HFFc6 (cell line): ENCODE data around the gene GPR151. TPM values are rescaled to one million over a fixed set of nuclear protein-coding genes. Genes with fewer than 3 reads are reported as not detected.
A peak's percentile ranks its signal among the peaks of the same experiment; 100 is the strongest.

ENCODE experiments used
- DNase-seq: peaks from one replicate; pipeline ENCODE4 v3.0.0-alpha.2; 2018
- H3K27ac Mint-ChIP-seq: 2 replicates; pipeline ENCODE4 v1.8.0; 2020; ENCODE audit warnings: mild to moderate bottlenecking, mixed read lengths
- H3K27me3 Mint-ChIP-seq: 2 replicates; pipeline ENCODE4 v1.8.0; 2021; ENCODE audit warnings: mild to moderate bottlenecking, moderate library complexity, mixed read lengths; ENCODE audit not compliant: insufficient read depth
- H3K36me3 Mint-ChIP-seq: 2 replicates; pipeline ENCODE4 v1.8.0; 2021; ENCODE audit warnings: low read depth, mixed read lengths
- H3K4me1 Mint-ChIP-seq: 2 replicates; pipeline ENCODE4 v1.8.0; 2020; ENCODE audit warnings: low read depth, mixed read lengths
- H3K4me3 Mint-ChIP-seq: 2 replicates; pipeline ENCODE4 v1.8.0; 2020; ENCODE audit warnings: mild to moderate bottlenecking, moderate library complexity, mixed read lengths
- H3K9me3 Mint-ChIP-seq: 2 replicates; pipeline ENCODE4 v1.8.0; 2020; ENCODE audit warnings: mild to moderate bottlenecking, mixed read lengths
- total RNA-seq, 6 experiments: library from RNA; stranded (reverse); fragmentation: NEBNext Ultra II Directional; extraction: Animal tissue kit (Norgen Biotek cat#: 25700); gene quantifications; 2 replicates in 1 of 6; 3 replicates in 5 of 6; pipeline ENCODE4 v1.2.3, GENCODE V29; 2021
- TF ChIP-seq, protein P1 (sequence below): fragments of 200-600 bp; sonication (generic); IDR thresholded peaks from 2 replicates; pipeline ENCODE4 v1.5.0; 2021; ENCODE audit warnings: antibody characterized with exemption, mild to moderate bottlenecking

GPR151 gene
- total RNA-seq, 6 experiments from 2014 or later: not detected

DNA sequence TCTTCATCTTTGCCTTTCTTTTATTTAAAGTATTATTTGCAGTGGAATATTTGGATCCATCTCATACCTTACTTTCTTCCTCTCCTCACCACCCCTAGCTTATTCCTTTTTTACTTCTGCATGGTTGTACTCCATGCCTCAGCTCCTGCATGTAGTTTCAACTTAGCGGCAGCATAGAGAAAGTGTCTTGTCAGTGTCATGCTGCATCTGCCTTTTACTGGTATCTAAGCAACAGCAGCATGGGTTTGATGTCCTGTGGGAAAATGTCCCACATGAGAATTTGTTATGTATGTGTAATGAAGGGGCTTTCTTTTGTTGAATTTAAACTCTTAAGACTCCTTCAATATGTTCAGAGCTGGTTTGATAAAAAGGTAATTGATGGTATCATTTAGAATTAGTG, 48.2 kb downstream of the GPR151 start:
- DNase-seq: no peak
- Mint-ChIP-seq H3K27ac (no peak overlapping the region), H3K9me3 (no peaks in the 10 kb centered on the region), H3K36me3 (peaks cover 33% of the 10 kb centered on the region), H3K4me3 (no peak overlapping the region), H3K27me3 (no peaks in the 10 kb centered on the region; the same call in 1 of the 2 replicates), H3K4me1 (peaks cover 26% of the 10 kb centered on the region)
- TF ChIP-seq, protein P1, sequence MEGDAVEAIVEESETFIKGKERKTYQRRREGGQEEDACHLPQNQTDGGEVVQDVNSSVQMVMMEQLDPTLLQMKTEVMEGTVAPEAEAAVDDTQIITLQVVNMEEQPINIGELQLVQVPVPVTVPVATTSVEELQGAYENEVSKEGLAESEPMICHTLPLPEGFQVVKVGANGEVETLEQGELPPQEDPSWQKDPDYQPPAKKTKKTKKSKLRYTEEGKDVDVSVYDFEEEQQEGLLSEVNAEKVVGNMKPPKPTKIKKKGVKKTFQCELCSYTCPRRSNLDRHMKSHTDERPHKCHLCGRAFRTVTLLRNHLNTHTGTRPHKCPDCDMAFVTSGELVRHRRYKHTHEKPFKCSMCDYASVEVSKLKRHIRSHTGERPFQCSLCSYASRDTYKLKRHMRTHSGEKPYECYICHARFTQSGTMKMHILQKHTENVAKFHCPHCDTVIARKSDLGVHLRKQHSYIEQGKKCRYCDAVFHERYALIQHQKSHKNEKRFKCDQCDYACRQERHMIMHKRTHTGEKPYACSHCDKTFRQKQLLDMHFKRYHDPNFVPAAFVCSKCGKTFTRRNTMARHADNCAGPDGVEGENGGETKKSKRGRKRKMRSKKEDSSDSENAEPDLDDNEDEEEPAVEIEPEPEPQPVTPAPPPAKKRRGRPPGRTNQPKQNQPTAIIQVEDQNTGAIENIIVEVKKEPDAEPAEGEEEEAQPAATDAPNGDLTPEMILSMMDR: no peak

DNA sequence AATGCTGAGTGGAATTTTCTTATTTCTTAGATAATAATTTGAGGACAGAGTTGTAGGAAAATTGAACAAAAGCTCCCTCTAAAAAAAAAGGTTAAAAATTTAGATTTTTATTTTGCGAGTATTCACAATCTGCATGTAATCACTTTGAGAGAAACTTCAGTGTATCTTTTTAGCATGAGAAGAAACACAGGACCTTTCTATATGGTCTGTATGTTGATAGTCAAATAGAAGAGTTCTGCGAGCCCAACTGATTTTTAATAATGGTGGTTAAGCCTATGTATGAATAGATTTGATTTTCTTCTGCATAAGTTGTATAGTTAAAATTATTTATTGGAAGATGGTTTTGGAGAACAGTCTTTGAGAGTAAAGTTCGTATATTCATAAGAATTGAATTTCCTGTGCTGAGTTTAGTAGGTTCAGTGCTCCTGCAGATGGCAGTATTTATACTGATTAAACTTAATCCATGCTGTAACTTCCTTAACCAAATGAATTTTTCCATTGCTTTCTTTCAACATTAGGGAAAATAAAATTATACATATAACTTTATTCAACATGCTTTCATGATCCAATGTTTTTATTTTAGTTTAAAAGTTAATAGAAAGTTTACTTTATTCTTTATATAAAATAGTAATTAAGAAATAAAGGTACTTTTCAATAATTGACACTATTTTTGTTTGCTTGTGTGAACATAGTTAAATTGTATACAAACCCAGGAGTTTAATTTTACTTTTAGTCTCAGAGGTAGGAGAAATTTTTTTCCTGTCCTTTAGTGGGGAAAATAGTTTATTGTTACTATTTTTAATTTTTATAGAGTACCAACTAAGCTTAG, 49.3 kb downstream of the GPR151 start:
- peak; percentile 22 for DNase-seq
- TF ChIP-seq, protein P1: peak; percentile 73
- H3K9me3 Mint-ChIP-seq: no peaks in the 10 kb centered on the region
- H3K4me1 Mint-ChIP-seq: peaks cover 37% of the 10 kb centered on the region
- H3K27me3 Mint-ChIP-seq: no peaks in the 10 kb centered on the region; the same call in 1 of the 2 replicates
- peaks cover 23% of the 10 kb centered on the region for H3K36me3 Mint-ChIP-seq
- H3K27ac Mint-ChIP-seq: 0 out of 2 replicates have a peak overlapping the region, but pooled peaks have one; percentile 19
- no peak overlapping the region for H3K4me3 Mint-ChIP-seq

DNA sequence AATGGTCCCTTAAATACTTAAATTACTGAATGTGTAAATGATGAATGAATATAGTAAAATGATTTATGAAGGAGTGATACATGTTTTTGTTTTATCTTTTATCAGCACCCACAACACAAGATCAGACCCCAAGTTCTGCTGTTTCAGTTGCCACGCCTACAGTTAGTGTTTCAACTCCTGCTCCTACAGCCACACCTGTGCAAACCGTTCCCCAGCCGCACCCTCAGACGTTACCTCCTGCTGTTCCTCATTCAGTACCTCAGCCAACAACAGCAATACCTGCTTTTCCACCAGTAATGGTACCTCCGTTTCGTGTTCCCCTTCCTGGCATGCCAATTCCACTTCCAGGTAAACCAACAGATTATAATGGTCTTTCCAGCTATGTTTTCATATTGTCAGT, 52.5 kb downstream of the GPR151 start:
- TF ChIP-seq, protein P1: no peak
- Mint-ChIP-seq H3K27ac (no peak overlapping the region), H3K9me3 (no peaks in the 10 kb centered on the region), H3K27me3 (no peaks in the 10 kb centered on the region; the same call in 1 of the 2 replicates), H3K4me1 (peaks cover 62% of the 10 kb centered on the region), H3K4me3 (no peak overlapping the region), H3K36me3 (peaks cover 31% of the 10 kb centered on the region)
- DNase-seq: no peak

Other genes starting within 250 kb of the GPR151 start
- under 1 TPM in 1 of 6 experiments, not detected in 5; 0.07 TPM for gene POU4F3, start 177.4 kb downstream of the GPR151 start, total RNA-seq
- 10 to 100 TPM; 37.4 to 57.4 (median 49.6) TPM for gene TCERG1, start 68.9 kb downstream of the GPR151 start, total RNA-seq